Choroid plexus epithelial cell (primary cell): ENCODE data around the gene UBE2O.

ENCODE experiments used
- DNase-seq: peaks from one replicate; pipeline ENCODE4 v3.0.0-alpha.2; 2010; ENCODE audit warnings: low read depth
- H3K4me3 ChIP-seq: 2 replicates; pipeline ENCODE4 v1.5.1; 2011; ENCODE audit warnings: low read depth, mild to moderate bottlenecking, control low read depth, low read length, moderate library complexity
- TF ChIP-seq, protein P1 (sequence below): conservative IDR thresholded peaks from 2 replicates; pipeline ENCODE4 v1.5.1; 2011; ENCODE audit warnings: low read depth, mild to moderate bottlenecking, control low read depth, inconsistent platforms, low read length, moderate library complexity

Gene UBE2O

GRCh38 chr17:76384987-76385891, 67.7 kb downstream of the UBE2O start:
- TF ChIP-seq, protein P1, sequence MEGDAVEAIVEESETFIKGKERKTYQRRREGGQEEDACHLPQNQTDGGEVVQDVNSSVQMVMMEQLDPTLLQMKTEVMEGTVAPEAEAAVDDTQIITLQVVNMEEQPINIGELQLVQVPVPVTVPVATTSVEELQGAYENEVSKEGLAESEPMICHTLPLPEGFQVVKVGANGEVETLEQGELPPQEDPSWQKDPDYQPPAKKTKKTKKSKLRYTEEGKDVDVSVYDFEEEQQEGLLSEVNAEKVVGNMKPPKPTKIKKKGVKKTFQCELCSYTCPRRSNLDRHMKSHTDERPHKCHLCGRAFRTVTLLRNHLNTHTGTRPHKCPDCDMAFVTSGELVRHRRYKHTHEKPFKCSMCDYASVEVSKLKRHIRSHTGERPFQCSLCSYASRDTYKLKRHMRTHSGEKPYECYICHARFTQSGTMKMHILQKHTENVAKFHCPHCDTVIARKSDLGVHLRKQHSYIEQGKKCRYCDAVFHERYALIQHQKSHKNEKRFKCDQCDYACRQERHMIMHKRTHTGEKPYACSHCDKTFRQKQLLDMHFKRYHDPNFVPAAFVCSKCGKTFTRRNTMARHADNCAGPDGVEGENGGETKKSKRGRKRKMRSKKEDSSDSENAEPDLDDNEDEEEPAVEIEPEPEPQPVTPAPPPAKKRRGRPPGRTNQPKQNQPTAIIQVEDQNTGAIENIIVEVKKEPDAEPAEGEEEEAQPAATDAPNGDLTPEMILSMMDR, result no peak
- peak; percentile 77 for DNase-seq
- peak overlapping the region; percentile 61 for H3K4me3 ChIP-seq

- H3K4me3 ChIP-seq, result peak within 1 kb of the TSS; percentile 61
- TF ChIP-seq, protein P1, result no peak
- peak; percentile 87 for DNase-seq
Measured at GRCh38 chr17:76384222-76384986, 68.5 kb downstream of the UBE2O start, which contains the start of gene SPHK1. SPHK1 (plus strand) TSS chr17:76384609; CDS start chr17:76385645, 1,036 bp downstream.

DNA sequence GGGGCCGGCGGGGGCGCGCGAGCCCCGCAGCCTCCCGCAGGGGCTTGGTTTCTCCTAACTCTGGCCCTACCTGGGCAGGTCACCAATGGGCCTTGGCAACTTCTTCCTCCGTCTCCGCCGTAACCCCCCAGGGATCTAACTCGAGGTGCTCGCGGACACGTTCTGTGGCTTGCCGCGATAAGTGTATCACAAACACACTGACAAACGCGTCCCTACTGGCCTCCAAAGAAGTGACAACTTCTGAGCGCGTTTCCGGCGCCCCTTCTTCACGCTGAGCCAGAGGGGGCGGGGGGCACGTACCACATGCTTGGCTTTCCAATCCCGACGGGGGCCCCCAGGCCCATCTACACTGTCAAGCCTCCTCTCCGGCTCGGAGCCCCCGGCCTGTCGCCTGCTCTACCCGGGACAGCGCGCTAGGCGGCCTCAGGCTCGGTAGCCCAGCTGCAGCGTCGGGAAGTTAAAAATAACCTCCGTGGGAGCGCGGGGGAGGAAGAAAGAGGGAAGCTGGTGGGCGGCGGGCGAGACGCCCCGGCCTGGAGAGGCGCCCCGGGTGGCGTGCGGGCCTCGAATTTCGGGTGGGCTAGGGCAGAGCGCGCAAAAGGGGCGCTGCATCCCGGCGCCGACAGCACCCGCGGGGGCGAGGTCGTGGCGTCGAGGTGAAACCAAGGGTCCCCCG, 69.3 kb downstream of the UBE2O start:
- TF ChIP-seq, protein P1, result peak; percentile 33
- peak; percentile 61 for DNase-seq

GRCh38 chr17:76382803-76383545, 70.0 kb downstream of the UBE2O start:
- DNase-seq, result peak; percentile 71
- TF ChIP-seq, protein P1, result no peak
- H3K4me3 ChIP-seq, result peak overlapping the region; percentile 61

More for the DNA sequence above, 69.3 kb downstream of the UBE2O start:
- peak overlapping the region; percentile 61 for H3K4me3 ChIP-seq

DNA sequence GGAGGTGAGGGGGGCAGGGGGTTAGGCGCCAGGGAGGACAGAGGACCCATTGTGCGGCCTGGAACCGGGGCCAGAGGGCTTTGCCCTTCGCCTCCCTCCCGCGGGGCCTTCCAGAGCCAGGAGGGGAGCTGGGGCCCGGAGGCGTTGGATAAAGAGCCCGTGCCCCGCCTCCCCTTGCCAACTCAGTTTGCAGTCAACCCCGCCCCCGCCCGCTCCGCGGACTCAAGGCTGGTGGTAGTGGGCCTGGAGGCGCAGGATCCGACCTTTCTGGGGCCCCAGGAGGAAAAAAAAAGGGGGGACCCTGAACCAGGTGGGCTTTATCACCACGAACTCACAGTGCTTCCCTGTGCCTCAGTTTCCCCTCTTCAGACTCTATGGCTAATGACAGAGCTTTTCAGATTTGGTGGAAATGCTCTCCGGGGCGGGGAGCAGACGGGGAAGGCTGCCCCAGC, 70.6 kb downstream of the UBE2O start:
- TF ChIP-seq, protein P1, result no peak
- peak overlapping the region; percentile 61 for H3K4me3 ChIP-seq
- peak; percentile 54 for DNase-seq

DNA sequence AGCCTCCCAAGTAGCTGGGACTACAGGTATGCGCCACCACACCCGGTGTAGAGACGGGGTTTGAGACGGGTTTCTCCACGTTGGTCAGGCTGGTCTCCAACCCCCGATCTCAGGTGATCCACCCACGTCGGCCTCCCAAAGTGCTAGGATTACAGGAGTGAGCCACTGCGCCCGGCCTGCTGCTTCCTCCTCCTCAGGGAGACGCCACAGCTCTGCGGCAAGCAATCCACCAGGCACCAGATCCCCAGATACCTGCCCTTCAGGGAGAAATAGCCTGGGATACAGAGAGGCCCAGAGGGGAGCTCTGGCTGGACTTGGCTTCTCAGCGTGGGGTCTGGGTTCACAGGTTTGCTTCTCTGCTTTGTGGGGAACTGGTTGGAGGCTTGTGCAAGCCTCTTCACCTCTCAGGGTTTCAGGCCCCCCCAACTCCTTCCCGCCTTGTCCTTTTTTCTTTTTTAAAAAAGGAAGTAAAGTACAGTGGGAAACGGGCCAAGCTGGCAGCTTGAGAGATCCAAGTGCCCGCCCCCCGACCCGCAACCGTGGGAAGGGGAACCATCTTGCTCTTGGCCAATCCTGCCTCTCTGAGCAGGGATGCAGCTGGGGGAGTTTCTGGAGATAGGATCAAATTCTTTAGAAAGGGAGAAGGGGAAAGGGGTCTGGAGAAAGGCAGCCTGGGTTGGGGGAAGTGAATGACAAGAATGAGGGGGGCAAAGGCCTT, 71.2 kb downstream of the UBE2O start:
- DNase-seq, result peak; percentile 36
- H3K4me3 ChIP-seq, result peak overlapping the region; percentile 61
- TF ChIP-seq, protein P1, result no peak
